HG03045 (cell line): ENCODE data around the gene SYNJ1.
"Not testable (repeated sequence)": the region's sequence is repeated elsewhere in the genome, so short reads cannot be mapped to it uniquely, and the experiment has no call there.

Experiments
- ATAC-seq: cut with Tn5 transposase; IDR thresholded peaks from one replicate; pipeline ENCODE4 v1.9.1; 2021; ENCODE audit warnings: mild to moderate bottlenecking, moderate library complexity; ENCODE audit not compliant: unreplicated experiment

Gene SYNJ1

DNA sequence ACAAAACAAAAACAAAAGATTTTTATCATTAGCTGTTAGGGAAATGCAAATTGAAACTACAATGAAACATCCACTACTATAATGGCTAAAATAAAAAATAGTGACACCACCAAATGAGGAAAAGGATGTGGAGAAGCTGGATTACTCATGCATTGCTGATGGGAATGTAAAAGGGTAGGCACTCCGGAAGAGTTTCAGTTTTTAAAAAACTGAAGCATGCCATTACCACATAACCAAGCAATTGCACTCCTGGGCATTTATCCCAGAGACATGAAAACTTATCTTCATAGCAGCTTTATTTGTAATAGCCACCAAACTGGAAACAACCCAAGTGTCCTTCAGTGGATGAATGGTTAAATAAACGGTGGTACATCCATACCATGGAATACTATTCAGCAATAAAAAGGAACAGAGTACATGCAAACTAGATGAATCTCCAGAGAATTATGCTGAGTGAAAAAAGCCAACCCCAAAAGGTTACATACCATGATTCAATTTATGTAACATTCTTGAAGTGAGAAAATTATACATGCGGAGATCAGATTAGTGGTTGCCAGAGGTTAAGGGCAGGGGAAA lies 101.1 kb downstream of the SYNJ1 start:
- ATAC-seq, result no peak

DNA sequence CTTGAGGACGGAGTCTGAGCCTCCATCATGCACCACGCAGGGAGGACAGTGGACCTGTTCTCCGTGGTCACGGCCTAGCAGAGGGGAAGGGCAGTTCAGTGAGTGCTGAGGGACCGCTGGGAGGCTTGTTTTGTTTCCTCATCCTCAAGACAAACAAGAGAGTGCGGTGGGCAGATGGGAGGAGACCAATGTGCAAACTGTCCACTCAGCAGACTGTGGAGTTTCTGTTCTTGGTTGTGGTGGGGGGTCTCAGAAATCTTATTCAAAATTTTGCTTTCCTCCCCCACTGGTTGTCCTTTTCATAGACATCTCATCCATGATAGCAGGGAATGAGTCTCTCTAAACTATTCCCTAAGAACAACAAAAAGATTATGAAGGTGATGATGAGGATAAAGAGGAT lies 109.6 kb downstream of the SYNJ1 start:
- not testable (repeated sequence) for ATAC-seq

DNA sequence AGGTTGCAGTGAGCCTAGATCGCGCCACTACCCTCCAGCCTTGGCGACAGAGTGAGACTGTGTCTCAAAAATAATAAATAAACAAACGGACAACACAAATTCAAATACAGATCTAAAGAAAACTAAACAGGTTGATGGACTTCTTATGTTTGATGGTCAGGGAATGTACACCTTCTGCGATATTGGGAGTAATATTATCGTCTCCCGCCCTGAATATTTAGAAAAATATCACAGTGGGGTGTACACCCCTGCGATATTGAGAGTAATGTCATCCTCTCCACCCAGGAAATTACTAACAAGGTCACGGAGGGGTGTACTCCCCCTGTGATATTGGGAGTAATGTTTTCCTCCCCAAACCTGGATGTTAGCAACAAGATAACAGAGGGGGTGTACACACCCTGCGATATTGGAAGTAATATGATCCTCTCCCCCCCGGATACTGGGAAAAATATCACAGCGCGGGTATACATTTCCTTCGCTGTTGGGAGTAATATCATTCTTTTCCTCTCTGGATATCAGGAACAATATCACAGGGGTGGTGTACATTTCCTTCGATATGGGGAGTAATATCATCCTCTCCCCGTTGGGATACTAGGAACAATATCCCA lies 114.3 kb downstream of the SYNJ1 start:
- ATAC-seq, result no peak

DNA sequence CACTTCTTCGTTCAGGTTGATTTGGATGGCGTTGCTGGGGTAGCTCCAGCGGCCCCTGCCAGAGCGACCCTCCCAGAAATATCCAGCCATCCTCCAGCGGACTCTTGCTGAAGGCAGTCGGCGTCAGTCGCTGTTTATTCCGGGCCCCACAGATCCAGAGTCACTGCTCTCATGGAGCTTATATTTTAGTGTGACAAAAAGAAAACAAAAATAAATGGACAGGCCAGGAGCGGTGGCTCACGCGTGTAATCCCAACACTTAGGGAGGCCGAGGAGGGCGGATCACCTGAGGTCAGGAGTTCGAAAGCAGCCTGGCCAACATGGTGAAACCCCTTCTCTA lies 114.8 kb downstream of the SYNJ1 start:
- peak; percentile 8 for ATAC-seq

DNA sequence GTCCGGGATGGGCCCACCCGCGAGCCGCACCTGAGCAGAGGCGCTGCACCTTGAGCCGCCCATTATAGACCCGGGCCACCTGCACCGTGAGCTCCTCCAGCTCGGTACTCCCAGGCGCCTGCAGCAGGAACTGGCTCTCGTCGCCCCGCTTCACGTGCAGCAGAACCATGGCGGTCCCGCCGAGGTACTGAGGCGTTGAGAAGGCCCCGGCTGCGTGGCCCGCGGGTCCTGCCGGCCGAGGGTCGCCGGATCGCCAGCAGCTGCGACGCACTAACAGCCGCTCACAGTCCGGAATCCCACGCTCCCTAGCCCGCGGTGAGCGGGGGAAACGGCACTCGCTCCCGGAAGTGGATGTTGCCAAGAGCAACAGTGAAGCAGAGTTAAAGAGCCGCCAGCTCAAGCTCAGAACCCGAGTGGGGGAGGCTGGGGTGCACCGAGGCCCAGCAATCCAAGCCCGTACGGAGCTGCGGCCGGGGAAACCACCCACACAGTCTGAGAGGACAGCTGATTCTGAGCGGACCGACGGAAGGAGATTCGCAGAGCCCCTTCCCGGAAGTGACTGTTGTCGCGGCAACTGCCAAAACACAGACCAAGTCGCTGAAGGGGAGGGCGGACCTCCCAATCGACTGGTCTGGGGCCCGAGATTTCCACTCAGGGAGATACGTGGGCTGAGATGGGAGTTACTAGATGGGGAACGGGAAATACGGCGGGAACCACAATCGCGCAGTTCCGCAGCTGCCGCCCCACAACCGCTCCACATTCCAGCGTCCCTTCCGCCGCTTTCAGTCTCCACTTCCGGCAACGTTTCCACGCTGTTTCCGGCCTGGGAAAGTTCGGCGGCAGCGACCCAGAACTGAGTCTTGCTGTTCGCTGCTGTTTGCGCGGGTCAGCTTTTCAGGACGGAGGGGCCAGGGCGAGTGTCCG lies 115.5 kb downstream of the SYNJ1 start, which contains the start of gene CFAP298:
Gene CFAP298 (minus strand): TSS at position 303 of the 924 bp plus-strand sequence. CDS start 134 bp downstream, at position 169.
- peak; percentile 92 for ATAC-seq

DNA sequence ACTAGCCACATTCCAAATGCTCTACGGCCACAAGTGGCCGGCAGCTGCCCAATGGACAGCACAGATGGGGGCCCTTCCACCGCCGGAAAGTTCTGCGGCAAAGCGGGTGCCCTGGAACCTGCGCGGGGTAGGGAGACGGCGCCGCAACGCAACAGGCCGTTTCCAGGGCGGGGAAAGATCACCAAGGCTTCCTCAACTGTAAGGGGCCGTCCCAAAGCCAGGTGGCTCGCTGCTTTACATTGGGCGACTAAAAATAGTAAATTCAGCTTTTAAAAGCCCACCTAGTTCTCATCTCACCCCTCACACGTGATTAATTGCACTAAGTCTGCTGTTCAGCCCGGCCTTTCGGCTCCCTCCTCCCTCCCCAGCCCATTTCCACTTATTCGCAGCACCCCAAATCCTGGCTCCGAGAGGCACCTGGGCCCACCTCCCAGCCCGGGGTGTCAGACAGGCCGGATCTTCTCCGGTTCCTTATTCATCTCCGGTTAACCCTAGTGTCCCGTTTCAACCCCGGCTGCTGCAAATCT lies 116.3 kb downstream of the SYNJ1 start:
- ATAC-seq, result peak; percentile 5

DNA sequence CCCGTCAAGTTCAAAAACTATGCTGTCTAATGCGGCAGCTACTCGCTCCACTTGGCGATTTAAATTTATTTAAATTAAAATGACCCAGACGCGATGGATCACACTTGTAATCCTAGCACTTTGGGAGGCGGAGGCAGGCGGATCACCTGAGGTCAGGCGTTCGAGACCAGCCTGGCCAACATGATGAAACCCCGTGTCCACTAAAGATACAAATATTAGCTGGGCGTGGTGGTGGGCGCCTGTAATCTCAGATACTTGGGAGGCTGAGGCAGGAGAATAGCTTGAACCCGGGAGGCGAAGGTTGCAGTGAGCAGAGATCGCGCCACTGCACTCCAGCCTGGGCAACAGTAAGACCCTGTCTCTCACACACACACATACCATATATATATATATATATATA lies 116.9 kb downstream of the SYNJ1 start:
- ATAC-seq, result not testable (repeated sequence)

- ATAC-seq, result no peak
These were observed 119.0 kb downstream of the SYNJ1 start for GRCh38 chr21:32608851-32609250.

DNA sequence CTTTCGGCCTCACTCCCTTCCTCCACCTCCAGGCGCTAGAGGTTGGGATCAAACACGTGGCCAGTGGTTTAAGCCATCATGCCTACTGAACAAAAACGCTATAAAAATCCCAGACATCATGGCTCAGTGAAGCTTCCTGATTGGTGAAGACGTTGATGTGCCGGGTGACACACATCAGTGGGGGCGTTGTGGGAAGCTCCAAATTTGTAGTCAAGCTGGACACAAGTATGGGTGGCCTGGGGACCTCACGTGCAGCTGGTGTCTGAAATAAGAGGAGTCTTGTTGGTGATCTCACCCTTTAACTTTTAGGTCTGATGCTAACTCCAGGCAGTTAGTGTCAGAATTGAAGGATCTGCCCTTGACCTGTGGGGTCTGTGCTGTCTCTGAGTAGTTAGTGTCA lies 122.3 kb downstream of the SYNJ1 start:
- no peak for ATAC-seq

DNA sequence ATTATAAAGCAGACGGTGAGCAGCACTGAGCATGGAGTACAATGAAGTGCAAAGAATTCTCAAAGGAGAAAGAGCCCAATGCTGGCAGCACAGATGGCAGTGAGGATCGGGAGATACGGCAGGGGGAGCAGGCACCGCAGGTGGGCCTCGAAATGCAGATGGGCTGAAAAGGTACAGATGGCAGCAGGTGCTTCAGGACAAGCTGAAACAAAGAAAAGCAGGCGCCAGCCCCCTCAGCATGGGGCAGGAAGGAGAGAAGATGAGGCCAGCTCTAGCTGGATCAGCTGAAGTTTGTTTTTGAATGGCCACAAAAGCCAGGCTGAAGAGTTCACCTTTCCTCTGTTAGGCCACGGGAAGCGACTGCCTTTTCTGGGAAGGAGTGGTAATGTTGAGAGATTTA lies 123.3 kb downstream of the SYNJ1 start:
- no peak for ATAC-seq

- ATAC-seq, result no peak
These were observed 124.7 kb downstream of the SYNJ1 start for GRCh38 chr21:32603131-32603530.

DNA sequence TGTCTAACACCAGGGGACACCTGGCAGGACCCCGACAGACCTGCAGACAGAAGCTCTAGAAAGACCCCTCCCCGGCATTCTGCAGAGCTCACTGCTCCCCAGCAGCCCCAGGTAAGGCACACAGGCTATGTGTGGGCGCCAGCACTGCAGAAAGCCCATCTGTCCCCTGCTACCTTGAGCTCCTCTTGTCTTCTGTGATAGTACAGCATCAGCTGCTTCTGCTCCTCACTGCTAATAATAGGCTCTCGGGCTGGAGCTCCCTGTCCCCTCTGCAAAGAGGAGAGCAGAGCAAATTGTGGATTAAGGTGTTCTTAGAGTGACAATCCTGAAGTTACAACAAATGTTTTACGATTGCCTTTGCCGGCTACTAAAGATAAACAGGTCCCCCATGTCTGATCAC lies 125.7 kb downstream of the SYNJ1 start:
- no peak for ATAC-seq

DNA sequence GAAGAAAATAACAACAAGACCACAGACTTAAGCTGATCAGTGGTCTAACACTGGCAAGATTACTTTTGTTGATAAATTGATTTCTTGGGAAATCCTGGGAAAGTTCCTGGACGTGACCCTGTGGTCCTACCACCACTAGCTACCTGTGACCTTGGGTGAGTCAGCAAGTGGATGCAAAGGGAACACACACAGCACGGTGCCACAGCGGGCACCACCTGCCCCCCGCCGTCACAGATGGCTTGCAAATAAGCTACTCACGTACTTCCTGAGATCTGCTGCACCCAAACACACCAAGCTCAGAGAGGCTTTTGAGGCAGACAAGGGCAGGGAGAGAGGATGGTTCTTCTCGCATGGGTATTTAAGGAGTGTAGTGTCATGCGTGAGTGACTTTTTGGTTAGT lies 128.3 kb downstream of the SYNJ1 start:
- ATAC-seq, result no peak

DNA sequence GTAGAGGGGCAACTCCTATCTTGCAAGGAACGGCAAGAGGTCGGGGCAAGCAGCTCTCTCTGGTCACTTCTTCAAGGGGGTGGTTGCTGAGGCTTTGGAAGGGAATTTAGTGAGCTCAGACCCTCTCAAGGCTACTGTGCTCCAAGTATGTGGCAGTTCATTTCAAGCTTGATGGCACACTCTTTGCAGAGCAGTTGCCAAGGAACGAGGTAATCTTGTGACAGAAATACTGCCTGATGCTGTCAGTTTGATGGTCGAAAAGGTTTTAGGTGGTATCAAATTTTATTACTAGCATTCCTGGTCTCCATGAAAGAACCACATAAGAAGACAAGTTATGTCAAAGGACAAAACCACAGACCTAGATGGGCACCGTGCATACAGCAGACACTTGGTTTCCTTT lies 128.7 kb downstream of the SYNJ1 start:
- ATAC-seq, result no peak

GRCh38 chr21:32597205-32597604 lies 130.6 kb downstream of the SYNJ1 start:
- ATAC-seq, result no peak

DNA sequence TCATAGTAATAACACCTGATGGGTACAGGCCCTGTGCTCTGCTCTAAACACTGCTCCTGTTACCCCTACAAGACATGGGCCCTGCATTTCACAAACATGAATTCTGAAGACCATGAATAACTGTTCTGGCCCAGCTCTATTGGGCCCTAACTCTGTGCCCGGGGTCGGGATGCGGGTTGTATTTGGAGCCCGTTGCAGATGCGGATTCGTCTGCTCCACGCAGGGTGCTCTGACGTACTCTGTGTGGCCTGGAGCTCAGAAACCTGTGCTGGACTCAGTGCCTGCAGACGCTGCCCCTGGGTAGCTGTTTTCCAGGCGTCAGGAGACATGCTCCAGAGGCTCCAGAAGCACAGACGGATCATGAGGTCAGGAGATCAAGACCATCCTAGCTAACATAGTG lies 132.4 kb downstream of the SYNJ1 start:
- ATAC-seq, result no peak

DNA sequence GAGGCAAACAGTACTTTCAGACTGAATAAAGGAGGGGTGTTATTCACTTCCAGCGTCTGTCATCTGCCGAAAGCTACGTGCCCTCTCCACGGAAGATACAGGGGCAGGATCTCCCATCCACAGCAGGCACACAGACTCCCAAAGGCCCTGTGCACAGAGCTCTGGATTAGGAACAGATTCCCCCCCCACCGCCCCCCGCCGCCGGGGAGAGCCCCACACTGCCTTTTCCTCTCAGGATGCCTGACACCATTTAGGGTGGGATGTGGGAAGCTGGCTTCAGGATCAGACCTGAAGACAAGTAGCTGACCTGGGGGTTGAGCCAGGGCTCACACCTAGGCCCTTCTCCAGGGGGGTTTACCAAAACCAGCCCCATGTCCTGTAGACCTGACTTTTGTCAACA lies 134.1 kb downstream of the SYNJ1 start:
- no peak for ATAC-seq

- ATAC-seq, result no peak
These were observed 134.8 kb downstream of the SYNJ1 start for GRCh38 chr21:32592929-32593502.

DNA sequence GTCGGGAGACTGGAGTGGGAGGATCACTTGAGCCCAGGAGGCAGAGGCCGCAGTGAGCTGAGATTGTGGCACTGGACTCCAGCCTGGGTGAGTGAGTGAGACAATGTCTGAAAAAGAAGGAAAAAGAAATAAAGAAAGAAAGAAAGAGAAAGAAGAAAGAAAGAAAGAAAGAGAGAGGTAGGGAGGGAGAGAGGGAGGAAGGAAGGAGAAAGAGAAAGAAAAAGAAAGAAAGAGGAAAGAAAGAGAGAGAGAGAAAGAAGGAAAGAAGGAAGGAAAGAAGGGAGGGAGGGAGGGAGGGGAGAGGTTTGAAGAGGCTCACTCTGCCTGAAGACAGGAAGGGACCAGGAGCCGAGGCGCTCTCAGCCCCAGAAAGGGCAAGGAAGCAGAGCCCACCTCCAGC lies 137.7 kb downstream of the SYNJ1 start:
- no peak for ATAC-seq

GRCh38 chr21:32587651-32588050 lies 140.2 kb downstream of the SYNJ1 start:
- no peak for ATAC-seq

DNA sequence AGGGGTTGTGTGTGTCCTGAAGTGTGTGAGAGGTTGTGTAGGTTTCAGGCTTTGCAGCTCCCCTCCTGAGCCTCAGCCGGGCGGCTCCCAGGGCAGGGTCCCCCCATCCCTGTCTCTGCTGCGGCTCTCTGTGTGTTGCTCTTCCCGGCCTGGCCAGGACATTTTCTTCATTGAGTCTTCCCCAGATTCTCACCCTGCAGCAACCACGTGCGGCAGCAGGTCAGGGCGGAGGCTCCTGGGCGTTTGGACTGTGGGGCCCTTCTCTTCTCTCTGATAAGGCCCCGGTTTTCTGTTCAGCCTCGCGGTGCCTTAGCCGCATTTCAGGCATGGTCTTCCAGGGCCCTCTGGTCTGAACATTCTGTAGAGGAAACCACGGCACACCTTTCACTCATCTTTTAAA lies 140.7 kb downstream of the SYNJ1 start:
- ATAC-seq, result no peak
